Measurements from ENCODE around the gene SCT.

Gene SCT

DNA sequence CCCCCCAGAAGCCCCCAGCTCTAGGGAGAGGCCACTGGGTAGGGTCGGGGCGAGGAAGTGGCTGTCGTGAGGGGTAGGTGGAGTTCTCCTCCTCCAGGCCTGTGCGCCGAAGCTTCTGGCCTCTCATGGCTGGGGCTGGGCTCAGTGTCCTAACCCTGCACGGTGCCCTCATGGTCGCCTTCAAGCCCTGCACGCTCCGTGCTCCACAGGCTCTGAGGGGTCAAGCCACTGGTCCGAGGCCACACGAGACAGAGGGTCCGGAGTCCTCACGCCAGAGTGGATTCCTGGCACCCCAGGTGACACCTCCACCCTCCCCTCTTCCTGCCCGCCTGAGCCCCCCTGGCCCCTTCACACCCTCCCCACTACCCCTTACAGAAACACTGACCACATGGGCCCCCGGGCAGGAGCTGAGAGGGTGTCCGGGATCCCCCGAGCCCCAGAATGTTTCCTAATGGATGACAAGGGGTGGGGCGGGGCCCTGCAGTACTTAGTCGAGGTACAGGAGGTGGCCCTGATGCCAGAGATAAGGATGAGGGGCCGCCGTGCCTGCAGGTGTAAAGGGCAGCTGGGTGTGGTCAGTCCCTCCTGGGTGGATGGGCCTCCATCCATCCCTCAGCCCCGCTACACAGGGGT lies 1.2 kb downstream of the SCT start:
- Histone ChIP-seq H3K9me3 (ENCODE audit: control insufficient read depth, insufficient read depth, low read depth, low read length) (no peaks in the 10 kb centered on the region), H3K4me3 (ENCODE audit: low read depth, low read length) (no peak overlapping the region), H3K27ac (ENCODE audit: extremely low read depth, low read depth, low read length) (no peak overlapping the region), H3K4me1 (ENCODE audit: control insufficient read depth, insufficient read depth, low read length) (no peaks in the 10 kb centered on the region), H3K36me3 (ENCODE audit: control insufficient read depth in 2 of 2, insufficient read depth in 1 of 2, low read length in 2 of 2) (peaks cover 0 to 3% of the 10 kb centered on the region in 2 experiments; a peak in 2 of 3 replicates)
- ChIA-PET CTCF (no interaction called here), POLR2A (no interaction called here)
- no peak for TF ChIP-seq ZNF501 (tag by site-specific recombination; IDR thresholded peaks at IDR 0.05)
- no peak for TF ChIP-seq GLI2 (tag by site-specific recombination; IDR thresholded peaks at IDR 0.05; ENCODE audit: borderline replicate concordance, low read depth)
- no peak for TF ChIP-seq SP3 (tag by site-specific recombination; IDR thresholded peaks at IDR 0.05)
- no peak for TF ChIP-seq ZNF341 (tag by site-specific recombination; IDR thresholded peaks at IDR 0.05; ENCODE audit: low read depth)
- no peak for TF ChIP-seq ZNF140 (tag by site-specific recombination; IDR thresholded peaks at IDR 0.05)
- no peak for TF ChIP-seq ZNF830 (tag by site-specific recombination; IDR thresholded peaks at IDR 0.05; ENCODE audit: low read depth)
- TF ChIP-seq ZFHX2 (tag by site-specific recombination; conservative IDR thresholded peaks at IDR 0.05), result no peak

DNA sequence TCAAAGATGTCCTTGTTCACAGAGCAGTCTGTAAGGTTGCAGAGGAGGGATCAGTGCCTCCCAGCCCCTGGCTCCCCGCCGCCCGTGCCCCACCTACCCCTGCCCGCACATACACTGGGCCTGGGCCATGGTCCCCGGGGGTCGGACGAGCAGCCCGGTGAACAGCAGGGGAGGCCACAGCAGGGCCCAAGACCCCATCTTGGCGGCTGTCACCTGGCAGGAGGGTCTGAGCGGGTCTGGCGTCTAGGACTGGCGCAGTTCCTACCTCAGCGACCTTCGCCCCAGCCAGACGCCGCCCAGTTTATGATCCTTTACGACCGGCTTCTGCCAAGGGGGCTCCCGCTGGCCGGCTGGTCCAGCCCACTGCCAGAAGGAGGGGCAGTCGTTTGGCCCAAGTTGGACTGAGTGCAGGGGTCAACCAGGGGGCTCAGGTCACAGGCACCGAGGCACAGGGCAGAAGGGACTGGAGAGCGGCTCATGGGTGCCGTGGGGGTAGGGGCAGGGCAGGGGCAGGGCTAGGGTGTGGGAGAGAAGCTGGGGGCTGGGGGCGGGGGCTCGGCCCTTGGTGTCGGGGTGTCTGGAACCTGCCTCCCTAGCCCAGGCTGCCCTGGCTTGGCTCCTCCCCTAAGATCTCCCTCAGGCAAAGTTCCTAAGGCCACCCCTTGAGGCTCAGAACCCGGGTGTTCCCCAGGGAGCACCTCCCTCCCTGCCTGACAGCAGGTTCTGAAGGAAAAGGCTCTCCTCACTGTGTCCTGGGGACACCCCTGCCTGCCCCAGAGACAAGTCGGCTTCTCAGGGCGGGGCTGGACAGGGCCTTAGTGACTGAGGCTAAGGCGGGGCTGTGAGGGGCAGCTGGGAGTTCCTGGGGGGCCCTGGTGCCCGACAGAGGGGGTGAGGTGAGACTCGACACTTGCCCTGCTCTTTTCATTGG lies 2.0 kb downstream of the SCT start, which contains the start of gene CDHR5:
TSS of gene CDHR5 (minus strand) at position 251 of the 931 bp plus-strand sequence. CDS start at position 198, 53 bp downstream.
- ChIA-PET POLR2A (no interaction called here), CTCF (interaction anchor here (1.0 kb wide), 1 partner anchor 98 kb away, joined by 4 read pairs; no protein-coding TSS in a partner anchor)
- no peak within 1 kb of the TSS for H3K4me3 ChIP-seq (ENCODE audit: low read depth, low read length)
- H3K27ac ChIP-seq (ENCODE audit: extremely low read depth, low read depth, low read length), result no peak within 1 kb of the TSS
- no peaks in the 10 kb centered on the region for H3K9me3 ChIP-seq (ENCODE audit: control insufficient read depth, insufficient read depth, low read depth, low read length)
- H3K4me1 ChIP-seq (ENCODE audit: control insufficient read depth, insufficient read depth, low read length), result no peaks in the 10 kb centered on the region
- TF ChIP-seq ZNF747 (tag by site-specific recombination; IDR thresholded peaks at IDR 0.05), result no peak
- TF ChIP-seq ZNF341 (tag by site-specific recombination; IDR thresholded peaks at IDR 0.05; ENCODE audit: low read depth), result 0 out of 2 replicates have a peak, but pooled peaks have one; percentile 11
- peaks cover 0 to 3% of the 10 kb centered on the region in 2 experiments; a peak in 1 of 3 replicates for H3K36me3 ChIP-seq (ENCODE audit: control insufficient read depth in 2 of 2, insufficient read depth in 1 of 2, low read length in 2 of 2)

DNA sequence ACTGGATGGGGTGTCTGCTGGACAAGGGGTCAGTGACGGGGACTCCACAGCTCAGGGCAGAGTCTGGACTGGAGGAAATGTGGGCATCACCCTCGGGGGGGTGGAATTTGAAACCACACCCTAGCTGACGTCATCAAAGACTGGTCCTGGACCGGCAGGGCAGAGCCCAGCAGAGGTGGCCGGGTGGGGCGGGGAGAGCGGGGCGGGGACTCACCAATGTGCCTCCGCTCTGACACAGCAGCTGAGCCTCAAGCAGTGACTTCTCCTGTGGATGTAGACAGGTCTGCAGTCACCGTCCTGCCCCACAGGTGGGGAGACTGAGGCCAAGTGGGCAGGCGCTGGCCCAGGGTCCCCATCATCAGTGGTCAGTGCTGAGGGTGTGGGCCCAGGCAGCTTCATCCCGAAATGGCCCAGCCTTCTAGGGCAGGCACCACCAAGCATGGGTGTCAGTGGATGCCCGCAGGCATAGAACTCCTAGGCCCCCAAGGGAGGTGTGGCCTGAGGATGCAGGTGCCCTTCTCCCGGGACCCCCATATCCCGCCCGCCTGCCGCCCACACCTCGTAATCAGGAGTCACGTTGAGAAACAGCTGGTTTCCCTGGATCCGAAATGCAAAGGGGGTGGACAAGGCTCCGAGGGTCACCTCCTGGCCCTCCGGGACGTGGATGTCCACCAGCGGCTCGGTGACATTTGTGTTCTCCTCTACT lies 2.8 kb downstream of the SCT start:
- CTCF ChIA-PET, result interaction anchor here (1.0 kb wide), 1 partner anchor 99 kb away, joined by 4 read pairs; no protein-coding TSS in a partner anchor
- POLR2A ChIA-PET, result no interaction called here
- H3K27ac ChIP-seq (ENCODE audit: extremely low read depth, low read depth, low read length), result no peak overlapping the region

More for the DNA sequence above, 2.8 kb downstream of the SCT start:
- H3K9me3 ChIP-seq (ENCODE audit: control insufficient read depth, insufficient read depth, low read depth, low read length), result no peaks in the 10 kb centered on the region
- peaks cover 0 to 3% of the 10 kb centered on the region in 2 experiments; a peak in 1 of 3 replicates for H3K36me3 ChIP-seq (ENCODE audit: control insufficient read depth in 2 of 2, insufficient read depth in 1 of 2, low read length in 2 of 2)
- TF ChIP-seq ZNF311 (tag by site-specific recombination; IDR thresholded peaks at IDR 0.05; ENCODE audit: borderline replicate concordance) (no peak), KLF1 (tag by site-specific recombination; IDR thresholded peaks at IDR 0.05) (peak; percentile 81), GLIS1 (tag by site-specific recombination; IDR thresholded peaks at IDR 0.05) (peak; percentile 29; the same call in 1 of the 2 replicates), SP2 (tag by site-specific recombination; IDR thresholded peaks at IDR 0.05) (peak; percentile 6; the same call in 1 of the 2 replicates), ZNF629 (tag by site-specific recombination; IDR thresholded peaks at IDR 0.05) (0 out of 2 replicates have a peak, but pooled peaks have one; percentile 12)
- TF ChIP-seq, protein P1, sequence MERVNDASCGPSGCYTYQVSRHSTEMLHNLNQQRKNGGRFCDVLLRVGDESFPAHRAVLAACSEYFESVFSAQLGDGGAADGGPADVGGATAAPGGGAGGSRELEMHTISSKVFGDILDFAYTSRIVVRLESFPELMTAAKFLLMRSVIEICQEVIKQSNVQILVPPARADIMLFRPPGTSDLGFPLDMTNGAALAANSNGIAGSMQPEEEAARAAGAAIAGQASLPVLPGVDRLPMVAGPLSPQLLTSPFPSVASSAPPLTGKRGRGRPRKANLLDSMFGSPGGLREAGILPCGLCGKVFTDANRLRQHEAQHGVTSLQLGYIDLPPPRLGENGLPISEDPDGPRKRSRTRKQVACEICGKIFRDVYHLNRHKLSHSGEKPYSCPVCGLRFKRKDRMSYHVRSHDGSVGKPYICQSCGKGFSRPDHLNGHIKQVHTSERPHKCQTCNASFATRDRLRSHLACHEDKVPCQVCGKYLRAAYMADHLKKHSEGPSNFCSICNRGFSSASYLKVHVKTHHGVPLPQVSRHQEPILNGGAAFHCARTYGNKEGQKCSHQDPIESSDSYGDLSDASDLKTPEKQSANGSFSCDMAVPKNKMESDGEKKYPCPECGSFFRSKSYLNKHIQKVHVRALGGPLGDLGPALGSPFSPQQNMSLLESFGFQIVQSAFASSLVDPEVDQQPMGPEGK (tag by site-specific recombination; IDR thresholded peaks at IDR 0.05), result 0 out of 2 replicates have a peak, but pooled peaks have one; percentile 30
- TF ChIP-seq, protein P2, sequence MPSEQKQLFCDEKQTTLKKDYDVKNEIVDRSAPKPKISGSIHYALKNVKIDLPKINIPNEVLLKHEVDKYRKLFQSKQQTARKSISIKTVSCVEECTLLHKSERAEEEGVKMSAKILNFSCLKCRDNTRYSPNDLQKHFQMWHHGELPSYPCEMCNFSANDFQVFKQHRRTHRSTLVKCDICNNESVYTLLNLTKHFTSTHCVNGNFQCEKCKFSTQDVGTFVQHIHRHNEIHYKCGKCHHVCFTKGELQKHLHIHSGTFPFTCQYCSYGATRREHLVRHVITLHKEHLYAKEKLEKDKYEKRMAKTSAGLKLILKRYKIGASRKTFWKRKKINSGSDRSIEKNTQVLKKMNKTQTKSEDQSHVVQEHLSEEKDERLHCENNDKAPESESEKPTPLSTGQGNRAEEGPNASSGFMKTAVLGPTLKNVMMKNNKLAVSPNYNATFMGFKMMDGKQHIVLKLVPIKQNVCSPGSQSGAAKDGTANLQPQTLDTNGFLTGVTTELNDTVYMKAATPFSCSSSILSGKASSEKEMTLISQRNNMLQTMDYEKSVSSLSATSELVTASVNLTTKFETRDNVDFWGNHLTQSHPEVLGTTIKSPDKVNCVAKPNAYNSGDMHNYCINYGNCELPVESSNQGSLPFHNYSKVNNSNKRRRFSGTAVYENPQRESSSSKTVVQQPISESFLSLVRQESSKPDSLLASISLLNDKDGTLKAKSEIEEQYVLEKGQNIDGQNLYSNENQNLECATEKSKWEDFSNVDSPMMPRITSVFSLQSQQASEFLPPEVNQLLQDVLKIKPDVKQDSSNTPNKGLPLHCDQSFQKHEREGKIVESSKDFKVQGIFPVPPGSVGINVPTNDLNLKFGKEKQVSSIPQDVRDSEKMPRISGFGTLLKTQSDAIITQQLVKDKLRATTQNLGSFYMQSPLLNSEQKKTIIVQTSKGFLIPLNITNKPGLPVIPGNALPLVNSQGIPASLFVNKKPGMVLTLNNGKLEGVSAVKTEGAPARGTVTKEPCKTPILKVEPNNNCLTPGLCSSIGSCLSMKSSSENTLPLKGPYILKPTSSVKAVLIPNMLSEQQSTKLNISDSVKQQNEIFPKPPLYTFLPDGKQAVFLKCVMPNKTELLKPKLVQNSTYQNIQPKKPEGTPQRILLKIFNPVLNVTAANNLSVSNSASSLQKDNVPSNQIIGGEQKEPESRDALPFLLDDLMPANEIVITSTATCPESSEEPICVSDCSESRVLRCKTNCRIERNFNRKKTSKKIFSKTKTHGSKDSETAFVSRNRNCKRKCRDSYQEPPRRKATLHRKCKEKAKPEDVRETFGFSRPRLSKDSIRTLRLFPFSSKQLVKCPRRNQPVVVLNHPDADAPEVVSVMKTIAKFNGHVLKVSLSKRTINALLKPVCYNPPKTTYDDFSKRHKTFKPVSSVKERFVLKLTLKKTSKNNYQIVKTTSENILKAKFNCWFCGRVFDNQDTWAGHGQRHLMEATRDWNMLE (tag by site-specific recombination; conservative IDR thresholded peaks at IDR 0.05; ENCODE audit: low read depth), result no peak
- TF ChIP-seq, protein P3, sequence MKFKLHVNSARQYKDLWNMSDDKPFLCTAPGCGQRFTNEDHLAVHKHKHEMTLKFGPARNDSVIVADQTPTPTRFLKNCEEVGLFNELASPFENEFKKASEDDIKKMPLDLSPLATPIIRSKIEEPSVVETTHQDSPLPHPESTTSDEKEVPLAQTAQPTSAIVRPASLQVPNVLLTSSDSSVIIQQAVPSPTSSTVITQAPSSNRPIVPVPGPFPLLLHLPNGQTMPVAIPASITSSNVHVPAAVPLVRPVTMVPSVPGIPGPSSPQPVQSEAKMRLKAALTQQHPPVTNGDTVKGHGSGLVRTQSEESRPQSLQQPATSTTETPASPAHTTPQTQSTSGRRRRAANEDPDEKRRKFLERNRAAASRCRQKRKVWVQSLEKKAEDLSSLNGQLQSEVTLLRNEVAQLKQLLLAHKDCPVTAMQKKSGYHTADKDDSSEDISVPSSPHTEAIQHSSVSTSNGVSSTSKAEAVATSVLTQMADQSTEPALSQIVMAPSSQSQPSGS (tag by site-specific recombination; IDR thresholded peaks at IDR 0.05; ENCODE audit: low read depth), result peak; percentile 71
- H3K4me3 ChIP-seq (ENCODE audit: low read depth, low read length), result no peak overlapping the region
- no peaks in the 10 kb centered on the region for H3K4me1 ChIP-seq (ENCODE audit: control insufficient read depth, insufficient read depth, low read length)
